GM06990 (cell line): ENCODE measurements around the gene HS3ST5.
A peak's percentile ranks its signal among the peaks of the same experiment; 100 is the strongest.

Source experiments
- DNase-seq: peaks from one replicate; pipeline ENCODE4 v3.0.0-alpha.2; 2011; ENCODE audit not compliant: insufficient read length; ENCODE audit errors: extremely low read depth
- H3K27me3 ChIP-seq: replicated peaks from 2 replicates; pipeline ENCODE4 v1.6.0; 2011; ENCODE audit warnings: low read length; ENCODE audit not compliant: control insufficient read depth, insufficient read depth
- H3K36me3 ChIP-seq: 2 replicates; pipeline ENCODE4 v1.5.1; 2011; ENCODE audit warnings: low read length; ENCODE audit not compliant: control insufficient read depth, insufficient read depth
- H3K4me3 ChIP-seq: replicated peaks from 2 replicates; pipeline ENCODE4 v1.5.1; 2011; ENCODE audit warnings: low read depth, mild to moderate bottlenecking, control low read depth, low read length
- TF ChIP-seq, protein P1 (sequence below): IDR thresholded peaks from 2 replicates; pipeline ENCODE4 v1.5.1; 2011; ENCODE audit warnings: low read length, control low read depth, mild to moderate bottlenecking, inconsistent platforms; ENCODE audit not compliant: insufficient read depth, poor library complexity, severe bottlenecking

HS3ST5 gene

DNA sequence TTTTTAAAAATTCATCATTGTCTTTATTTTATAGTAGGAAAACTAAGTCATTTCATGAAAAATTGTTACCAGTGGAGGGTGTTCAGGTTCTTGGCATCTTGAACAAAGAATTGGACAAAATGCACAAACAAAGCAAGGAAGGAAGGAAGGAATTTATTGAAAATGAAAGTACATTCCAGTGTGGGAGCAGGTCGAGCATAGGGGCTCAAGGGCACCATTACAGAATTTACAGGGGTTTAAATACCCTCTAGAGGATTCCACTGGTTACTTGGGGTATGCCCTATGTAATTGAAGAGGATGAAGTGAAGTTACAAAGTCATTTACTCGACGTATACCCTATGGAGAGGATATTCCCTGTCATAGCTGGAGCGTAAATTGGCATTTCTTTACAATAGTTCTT lies 334.5 kb downstream of the HS3ST5 start:
- no peaks in the 10 kb centered on the region for H3K36me3 ChIP-seq
- no peak for DNase-seq
- H3K27me3 ChIP-seq: no peaks in the 10 kb centered on the region
- TF ChIP-seq, protein P1, sequence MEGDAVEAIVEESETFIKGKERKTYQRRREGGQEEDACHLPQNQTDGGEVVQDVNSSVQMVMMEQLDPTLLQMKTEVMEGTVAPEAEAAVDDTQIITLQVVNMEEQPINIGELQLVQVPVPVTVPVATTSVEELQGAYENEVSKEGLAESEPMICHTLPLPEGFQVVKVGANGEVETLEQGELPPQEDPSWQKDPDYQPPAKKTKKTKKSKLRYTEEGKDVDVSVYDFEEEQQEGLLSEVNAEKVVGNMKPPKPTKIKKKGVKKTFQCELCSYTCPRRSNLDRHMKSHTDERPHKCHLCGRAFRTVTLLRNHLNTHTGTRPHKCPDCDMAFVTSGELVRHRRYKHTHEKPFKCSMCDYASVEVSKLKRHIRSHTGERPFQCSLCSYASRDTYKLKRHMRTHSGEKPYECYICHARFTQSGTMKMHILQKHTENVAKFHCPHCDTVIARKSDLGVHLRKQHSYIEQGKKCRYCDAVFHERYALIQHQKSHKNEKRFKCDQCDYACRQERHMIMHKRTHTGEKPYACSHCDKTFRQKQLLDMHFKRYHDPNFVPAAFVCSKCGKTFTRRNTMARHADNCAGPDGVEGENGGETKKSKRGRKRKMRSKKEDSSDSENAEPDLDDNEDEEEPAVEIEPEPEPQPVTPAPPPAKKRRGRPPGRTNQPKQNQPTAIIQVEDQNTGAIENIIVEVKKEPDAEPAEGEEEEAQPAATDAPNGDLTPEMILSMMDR: no peak
- H3K4me3 ChIP-seq: no peak overlapping the region

DNA sequence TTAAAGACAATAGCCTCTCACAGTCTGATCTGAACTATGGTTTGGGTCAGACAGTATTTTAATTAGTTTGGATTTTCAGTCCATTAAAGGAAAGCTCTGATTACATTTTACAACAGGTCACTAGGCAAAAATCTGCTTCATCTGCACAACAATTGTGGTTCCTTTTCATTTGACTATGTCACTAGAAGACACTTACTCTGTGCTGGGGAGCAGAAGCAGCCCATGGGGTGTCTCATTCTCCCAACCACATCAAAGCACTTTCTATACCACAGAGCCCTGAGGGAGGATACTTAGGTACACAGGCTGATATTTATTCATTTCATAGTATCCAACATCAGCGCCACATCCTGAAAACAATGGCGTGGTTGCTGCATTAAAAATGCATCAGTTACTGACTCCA lies 335.3 kb downstream of the HS3ST5 start:
- Histone ChIP-seq H3K36me3 (no peaks in the 10 kb centered on the region), H3K4me3 (no peak overlapping the region), H3K27me3 (no peaks in the 10 kb centered on the region)
- DNase-seq: peak; percentile 10
- TF ChIP-seq, protein P1: no peak
